Glomerular visceral epithelial cell (primary cell): ENCODE measurements around the gene TRMT61A.
"Not testable (repeated sequence)": the region's sequence is repeated elsewhere in the genome, so short reads cannot be mapped to it uniquely, and the experiment has no call there.

Experiments
- DNase-seq: peaks from one replicate; pipeline ENCODE4 v3.0.0-alpha.2; 2016; ENCODE audit errors: extremely low spot score

Gene TRMT61A

DNA sequence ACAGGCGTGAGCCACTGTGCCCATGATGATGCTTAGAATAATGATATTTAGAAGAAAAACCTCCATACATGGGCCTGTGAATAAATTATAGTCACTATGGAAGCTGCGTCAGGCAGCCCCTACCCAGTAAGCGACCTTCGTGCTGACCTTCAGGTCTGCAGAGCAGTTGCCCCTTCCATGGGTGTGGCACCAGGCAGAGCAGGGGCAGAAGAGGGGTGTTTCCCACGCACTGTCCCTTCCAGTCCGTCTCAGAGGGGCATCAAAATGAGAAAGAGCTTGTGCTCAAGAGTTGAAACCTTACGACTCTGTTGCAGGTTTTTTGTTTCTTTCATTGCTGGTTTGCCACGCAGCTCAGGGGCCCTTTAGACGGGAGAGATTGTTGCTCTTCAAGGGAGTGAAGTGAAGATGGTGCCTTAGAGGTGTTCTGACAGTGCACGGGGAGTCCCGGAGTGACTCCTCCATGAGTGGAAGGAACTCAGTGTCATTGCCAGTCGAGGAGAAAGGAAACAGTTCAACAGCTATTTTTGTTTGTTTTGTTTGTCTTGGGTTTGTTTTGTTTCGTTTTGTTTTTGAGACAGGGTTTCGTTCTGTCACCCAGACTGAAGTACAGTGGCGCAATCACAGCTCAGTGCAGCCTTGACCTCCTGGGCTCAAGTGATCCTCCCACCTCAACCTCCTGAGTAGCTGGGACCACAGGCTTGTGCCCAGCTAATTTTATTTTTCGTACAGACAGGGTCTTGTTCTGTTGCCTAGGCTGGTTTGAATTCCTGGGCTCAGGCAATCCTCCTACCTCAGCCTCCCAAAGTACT lies 20.3 kb upstream of the TRMT61A start:
- DNase-seq: no peak

GRCh38 chr14:103509864-103510723 lies 18.9 kb upstream of the TRMT61A start:
- DNase-seq: no peak

- DNase-seq: no peak
Measured at GRCh38 chr14:103510724-103511693, 18.0 kb upstream of the TRMT61A start.

DNA sequence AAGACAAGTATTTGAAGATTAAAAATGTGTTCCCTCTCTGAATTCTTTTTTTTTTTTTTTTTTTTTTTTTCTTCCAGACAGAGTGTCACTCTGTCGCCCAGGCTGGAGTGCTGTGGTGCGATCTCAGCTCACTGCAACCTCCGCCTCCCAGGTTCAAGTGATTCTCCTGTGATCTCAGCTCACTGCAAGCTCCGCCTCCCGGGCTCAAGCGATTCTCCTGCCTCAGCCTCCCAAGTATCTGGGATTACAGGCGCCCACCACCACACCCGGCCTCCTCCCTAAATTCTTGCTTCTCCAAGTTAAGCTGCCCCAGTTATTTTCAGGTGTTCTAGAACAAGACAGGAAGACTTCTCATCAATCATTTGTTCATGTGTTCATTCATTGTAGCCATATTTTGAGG lies 16.8 kb upstream of the TRMT61A start:
- DNase-seq: not testable (repeated sequence)

GRCh38 chr14:103512701-103513611 lies 16.0 kb upstream of the TRMT61A start:
- DNase-seq: peak; percentile 64

DNA sequence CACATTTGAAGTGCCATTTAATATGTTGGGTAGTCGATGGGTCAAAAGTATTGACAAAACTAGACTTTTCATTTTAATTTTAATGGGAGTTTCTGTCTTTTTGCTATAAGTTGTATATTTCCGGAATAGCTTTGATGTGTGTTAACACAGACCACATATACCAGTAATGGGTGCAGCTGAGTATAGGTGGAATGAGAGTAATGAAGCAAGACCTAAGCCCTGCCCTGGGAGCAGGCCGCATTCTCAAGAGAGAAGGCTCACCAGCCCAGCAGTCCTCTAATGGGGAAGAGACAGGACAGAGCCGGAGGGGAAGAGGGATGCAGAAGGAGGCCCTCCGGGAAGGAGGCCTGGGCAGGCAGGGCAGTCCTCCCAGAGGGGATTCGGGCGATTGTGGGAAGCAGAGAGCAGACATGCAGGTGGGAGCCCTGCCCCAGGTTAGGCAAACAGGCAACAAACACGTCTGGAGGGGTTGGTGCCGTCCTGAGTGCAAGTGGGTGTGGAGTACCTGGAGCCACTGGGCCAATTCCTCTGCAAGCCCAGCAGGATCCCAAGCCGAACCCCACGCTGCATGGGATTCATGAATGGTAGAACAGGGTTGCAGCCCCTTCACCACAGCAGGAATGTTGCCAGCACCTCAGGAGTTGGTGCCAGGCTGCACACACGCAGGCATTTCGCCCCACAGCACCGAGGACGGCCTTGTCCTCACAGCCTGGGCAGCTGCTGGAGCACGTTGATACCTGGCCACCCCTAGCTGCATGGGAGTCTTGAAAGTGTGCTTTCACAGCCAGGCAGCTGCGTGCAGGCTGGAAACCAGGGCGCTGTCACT lies 14.2 kb upstream of the TRMT61A start:
- no peak for DNase-seq

DNA sequence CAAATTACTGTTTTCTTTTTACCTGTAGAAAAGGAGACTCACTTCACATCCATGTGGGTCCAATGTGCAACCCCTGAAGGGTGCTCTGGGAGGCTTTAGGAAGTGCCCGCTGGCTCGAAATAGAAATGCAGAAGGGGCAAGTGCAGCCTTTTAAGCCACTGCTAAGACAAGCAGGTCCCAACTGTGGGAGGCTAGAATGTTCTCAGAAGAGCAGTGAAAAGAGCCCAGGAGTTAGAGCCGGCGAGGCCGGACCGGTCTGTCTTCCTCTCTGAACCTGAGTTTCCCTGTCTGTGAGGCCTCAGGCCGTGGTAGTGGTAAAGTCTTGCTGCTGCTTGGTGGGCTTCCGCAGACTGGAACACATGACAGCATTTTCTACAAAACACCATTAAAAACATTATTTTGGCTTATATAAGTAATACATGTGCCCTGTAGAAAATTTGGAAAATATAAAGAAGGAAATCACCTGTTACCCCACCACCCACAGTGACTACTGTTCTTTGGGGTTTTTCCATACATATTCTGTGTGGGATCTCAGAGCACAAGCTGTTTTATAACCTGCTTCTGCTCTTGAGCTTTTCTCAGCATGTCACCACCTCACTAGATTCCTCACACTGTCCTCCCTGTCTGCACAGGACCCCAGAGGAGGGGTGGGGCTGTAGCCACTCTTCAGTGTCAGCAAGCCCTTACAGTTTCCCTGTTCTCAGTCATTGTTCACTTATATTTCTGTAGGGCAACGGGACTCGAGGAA lies 12.4 kb upstream of the TRMT61A start:
- no peak for DNase-seq

GRCh38 chr14:103517174-103517566 lies 11.8 kb upstream of the TRMT61A start:
- no peak for DNase-seq

DNA sequence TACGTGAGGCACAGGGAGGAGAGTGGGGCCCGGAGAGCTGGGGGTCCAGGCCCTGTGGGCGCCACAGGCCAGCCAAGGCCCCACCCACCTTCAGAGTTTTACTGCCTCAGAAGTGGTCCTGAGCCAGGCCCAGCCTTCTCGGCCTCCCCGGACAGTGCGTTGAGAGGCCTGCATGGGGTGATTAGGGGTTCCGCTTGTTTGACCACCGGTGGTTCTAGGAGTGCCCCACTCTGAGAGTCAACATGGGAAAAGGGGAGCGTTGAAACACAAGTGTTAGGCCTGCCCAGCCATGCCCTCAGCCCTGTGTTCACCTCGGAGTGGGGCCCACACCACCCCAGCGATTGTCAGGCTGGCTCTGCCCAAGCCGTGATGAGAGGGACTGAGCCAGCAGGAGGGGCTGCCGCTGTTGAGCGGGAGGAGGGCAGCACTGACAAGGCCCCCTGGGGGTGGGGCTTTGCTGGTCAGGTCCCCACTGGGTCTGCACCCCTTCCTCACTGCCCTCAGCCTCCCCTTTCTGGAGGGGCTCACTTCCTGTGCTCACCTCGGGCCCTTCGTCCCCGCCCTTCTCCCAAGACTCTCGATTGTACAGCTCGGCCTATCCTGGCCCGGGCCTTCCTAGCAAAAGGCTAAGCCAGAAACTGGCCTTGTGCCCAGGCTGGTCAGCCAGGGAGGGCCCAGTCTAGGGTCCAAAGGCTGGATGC lies 11.1 kb upstream of the TRMT61A start:
- DNase-seq: no peak

DNA sequence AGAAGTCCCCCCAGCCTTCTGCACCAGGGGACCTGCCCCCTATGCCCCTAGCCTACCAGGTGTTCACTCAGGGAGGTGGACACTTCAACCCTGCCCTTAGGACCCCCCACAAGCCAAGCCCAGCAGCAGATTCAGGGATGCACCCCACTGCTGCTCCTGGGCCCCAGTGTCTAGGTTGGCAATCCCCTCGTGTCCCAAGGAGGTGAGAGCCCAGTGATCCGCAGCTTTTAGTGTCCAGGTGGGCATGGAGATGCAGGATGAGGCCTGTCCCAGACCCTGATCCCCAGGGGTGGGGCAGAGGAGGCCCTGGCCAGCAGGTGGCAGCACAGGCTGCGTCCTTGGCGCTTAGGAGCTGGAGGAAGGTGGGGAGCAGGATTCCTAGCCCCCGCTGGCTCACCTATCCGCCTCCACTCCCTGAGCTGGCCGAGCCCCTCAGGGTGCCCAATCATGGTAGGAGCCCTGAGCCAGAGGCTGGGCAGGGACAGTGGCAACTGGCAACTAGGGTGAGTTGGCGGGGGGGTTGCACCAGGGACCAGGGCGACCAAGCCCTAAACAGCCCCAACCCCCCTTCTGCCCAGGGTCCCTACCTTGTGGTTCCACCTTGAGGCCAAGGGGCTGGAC lies 10.5 kb upstream of the TRMT61A start:
- DNase-seq: peak; percentile 60

- no peak for DNase-seq
Measured at GRCh38 chr14:103519043-103519836, 9.8 kb upstream of the TRMT61A start.

GRCh38 chr14:103519837-103520212 lies 9.2 kb upstream of the TRMT61A start:
- peak; percentile 53 for DNase-seq

GRCh38 chr14:103520269-103520656 lies 8.7 kb upstream of the TRMT61A start:
- no peak for DNase-seq

DNA sequence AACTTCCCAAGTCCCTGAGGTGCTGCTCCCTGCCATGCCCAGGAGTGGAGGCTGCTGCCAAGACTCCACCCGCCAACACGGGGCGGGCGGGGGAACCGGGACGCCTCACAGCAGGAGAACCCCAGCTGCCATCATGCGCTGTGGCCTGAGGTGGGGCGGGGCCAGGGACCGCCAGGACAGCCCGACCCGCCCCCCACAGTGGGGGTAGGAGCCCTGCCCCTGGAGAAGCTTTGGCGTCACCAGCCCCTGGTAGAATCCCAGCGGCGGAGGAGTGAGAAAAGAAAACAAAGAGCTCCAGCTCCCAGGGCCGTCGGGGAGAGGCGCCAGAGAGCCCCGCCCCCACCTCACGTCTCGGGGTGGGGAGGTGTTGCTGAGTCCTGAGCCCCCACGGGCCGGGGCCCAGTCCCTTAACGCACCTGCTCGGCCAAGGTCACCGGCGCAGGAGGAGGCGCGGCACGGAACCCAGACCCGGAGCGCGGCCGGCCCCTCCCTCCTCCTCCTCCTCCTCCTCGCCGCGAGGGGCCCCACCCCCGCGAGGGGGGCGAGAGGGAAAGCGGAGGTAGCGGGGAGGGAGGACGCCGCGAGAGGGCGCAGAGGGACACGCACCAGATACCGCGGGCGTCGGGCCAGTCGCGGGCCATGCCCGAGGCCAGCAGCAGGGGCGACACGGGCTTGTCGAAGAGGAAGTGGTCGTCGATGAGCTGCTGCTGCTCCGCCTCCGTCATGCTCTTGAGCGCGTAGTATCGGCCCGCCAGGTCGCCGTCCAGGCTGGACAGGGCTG lies 8.1 kb upstream of the TRMT61A start:
- peak; percentile 73 for DNase-seq

DNA sequence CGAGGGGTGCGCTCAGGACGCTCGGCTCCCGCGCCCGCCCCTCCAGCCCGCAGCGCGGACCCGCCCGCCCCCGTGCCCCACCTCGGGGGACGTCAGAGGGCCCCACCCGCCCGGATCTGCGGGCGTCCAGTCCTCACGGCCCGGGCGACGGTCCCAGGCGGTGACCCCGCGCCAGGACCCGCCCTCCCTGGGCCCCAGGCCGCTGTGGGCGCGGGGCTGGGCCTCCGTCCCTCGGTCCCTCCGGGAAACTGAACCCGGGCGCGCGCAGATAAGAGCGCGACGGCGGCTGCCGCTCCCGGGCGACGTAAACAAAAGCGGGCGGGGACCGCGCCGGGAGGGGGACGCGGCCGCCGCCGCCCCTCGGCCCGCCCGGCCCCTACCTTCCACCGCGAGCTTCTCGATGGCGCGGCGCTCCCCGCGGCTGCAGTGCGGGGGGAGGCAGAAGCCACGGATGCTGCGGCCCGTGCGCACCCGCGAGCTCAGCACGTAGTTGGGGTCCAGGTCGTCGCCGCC lies 7.5 kb upstream of the TRMT61A start:
- DNase-seq: no peak

GRCh38 chr14:103521951-103522563 lies 6.9 kb upstream of the TRMT61A start:
- no peak for DNase-seq
